Neural cell (in vitro differentiated cells): ENCODE data around the gene ESD.

Experiments
- CTCF ChIP-seq: fragments of 450-650 bp; IDR thresholded peaks from 2 replicates; pipeline ENCODE4 v1.5.1; 2014; ENCODE audit warnings: antibody characterized with exemption, mild to moderate bottlenecking, moderate library complexity; ENCODE audit not compliant: poor library complexity, severe bottlenecking
- EP300 ChIP-seq: fragments of 450-650 bp; conservative IDR thresholded peaks from 2 replicates; pipeline ENCODE4 v1.6.1; 2014; ENCODE audit warnings: antibody characterized with exemption, mild to moderate bottlenecking, moderate library complexity; ENCODE audit not compliant: poor library complexity, severe bottlenecking
- EZH2 ChIP-seq: fragments of 200-600, 300-800 bp; shearing (Covaris generic), sonication (generic); IDR thresholded peaks from 2 replicates; pipeline ENCODE4 v1.6.1; 2014; ENCODE audit warnings: antibody characterized with exemption, low read length, borderline replicate concordance, mild to moderate bottlenecking; ENCODE audit not compliant: insufficient read depth, poor library complexity, severe bottlenecking
- SMC3 ChIP-seq: fragments of 450-650 bp; conservative IDR thresholded peaks from 2 replicates; pipeline ENCODE4 v1.6.1; 2014; ENCODE audit warnings: antibody characterized with exemption, mild to moderate bottlenecking, moderate library complexity; ENCODE audit not compliant: poor library complexity

GRCh38 chr13:46736541-46737310, 60.2 kb downstream of the ESD start:
- no peak for TF ChIP-seq CTCF
- no peak for TF ChIP-seq EZH2
- TF ChIP-seq SMC3 = no peak
- TF ChIP-seq EP300 = no peak
